Lung (tissue), 12 donors: ENCODE results near the gene MTG1. TPM values are rescaled to one million over a fixed set of nuclear protein-coding genes. Genes with fewer than 3 reads are reported as not detected.

Experiments used
- ATAC-seq: fragments of 200-7000 bp; cut with Tn5 transposase; one replicate; pipeline ENCODE4 v1.9.1; 2020; ENCODE audit warnings: moderate number of reproducible peaks; ENCODE audit not compliant: insufficient read depth, low FRiP score
- DNase-seq, 3 donors: peaks; one replicate each; pipeline ENCODE4 v3.0.0-alpha.2; 2013 to 2017
- H3K27ac ChIP-seq, 2 donors: one replicate each; pipeline ENCODE4 v1.5.1; 2013; ENCODE audit warnings: mild to moderate bottlenecking in 2 of 2, moderate library complexity in 2 of 2, control low read depth in 1 of 2, inconsistent platforms in 1 of 2, low read depth in 1 of 2, low read length in 1 of 2
- H3K27me3 ChIP-seq, 3 donors: one replicate each; pipeline ENCODE4 v1.5.1; 2013; ENCODE audit warnings: low read length in 2 of 3; ENCODE audit not compliant: control insufficient read depth in 3 of 3, insufficient read depth in 3 of 3
- H3K36me3 ChIP-seq, 4 donors: one replicate each; pipeline ENCODE4 v1.5.1; 2013; ENCODE audit warnings: low read length in 4 of 4, mild to moderate bottlenecking in 1 of 4, moderate library complexity in 1 of 4; ENCODE audit not compliant: control insufficient read depth in 4 of 4, insufficient read depth in 4 of 4
- H3K4me1 ChIP-seq, 5 donors: one replicate each; pipeline ENCODE4 v1.5.1; 2013; ENCODE audit warnings: low read length in 5 of 5, mild to moderate bottlenecking in 2 of 5, moderate library complexity in 1 of 5; ENCODE audit not compliant: control insufficient read depth in 5 of 5, insufficient read depth in 5 of 5
- H3K4me3 ChIP-seq: one replicate; pipeline ENCODE4 v1.5.1; 2013; ENCODE audit warnings: mild to moderate bottlenecking, control low read depth, moderate library complexity
- H3K9ac ChIP-seq, 2 donors: one replicate each; pipeline ENCODE4 v1.5.1; 2013; ENCODE audit warnings: low read length in 2 of 2, control low read depth in 1 of 2; ENCODE audit not compliant: insufficient read depth in 1 of 2
- H3K9me3 ChIP-seq, 4 donors: one replicate each; pipeline ENCODE4 v1.5.1; 2013; ENCODE audit warnings: low read length in 3 of 4, mild to moderate bottlenecking in 1 of 4, moderate library complexity in 1 of 4; ENCODE audit not compliant: control insufficient read depth in 4 of 4, insufficient read depth in 3 of 4
- CTCF ChIP-seq: IDR thresholded peaks from 2 replicates; pipeline ENCODE4 v1.5.1; 2012; ENCODE audit warnings: mild to moderate bottlenecking; ENCODE audit errors: control extremely low read depth, extremely low read depth
- WGBS, 2 donors: extraction: QIAGEN DNeasy Blood & Tissue Kit; methylation state at CpG; one replicate each; pipeline ENCODE4 v1.1.7; 2013; 5-methylcytosine and 5-hydroxymethylcytosine counted together
- polyA plus RNA-seq, 2 donors: library from polyadenylated mRNA; stranded (reverse); fragments of 200-250 nt; gene quantifications; one replicate each; pipeline ENCODE4 v1.2.1, GENCODE V29; 2013
- total RNA-seq, 2 donors: library from RNA; depleted of rRNA in 1 of 2; stranded (reverse); fragments of >200 nt in 1 of 2; gene quantifications; one replicate each; pipeline ENCODE4 v1.2.1, GENCODE V29; 2014 to 2021
- donor health status: control.
- donor health status: control.
- donor health status: Bipolar disorder and iron deficiency.
- donor health status: healthy.
- donor health status: DM: yes; HTN: yes; CAD: no.

The MTG1 gene
- total and polyA plus RNA-seq, 4 donors = 36.4 to 51.8 (median 44.5) TPM

- Histone ChIP-seq H3K4me1 (no peaks in the 10 kb centered on the region), H3K9ac (no peak overlapping the region), H3K36me3 (peaks cover 16 to 67% (median 40%) of the 10 kb centered on the region in 4 donors), H3K4me3 (no peak overlapping the region), H3K27ac (no peak overlapping the region), H3K27me3 (no peaks in the 10 kb centered on the region), H3K9me3 (peaks cover 0 to 2% (median under 1%) of the 10 kb centered on the region in 4 donors)
- ATAC-seq (no peak), DNase-seq (no peak)
- 88 to 89% methylated on average over 16 of the region's 16 CpGs for WGBS, 2 donors
- no peak for TF ChIP-seq CTCF
These were observed 9.4 kb downstream of the MTG1 start for GRCh38 chr10:133403359-133403758.

- no peaks in the 10 kb centered on the region for H3K4me1 ChIP-seq
- H3K27ac ChIP-seq = no peak overlapping the region
- H3K27me3 ChIP-seq = no peaks in the 10 kb centered on the region
- no peak overlapping the region for H3K9ac ChIP-seq
- no peak for TF ChIP-seq CTCF
- WGBS, 2 donors = 95% methylated on average over 5 of the region's 5 CpGs
- no peak overlapping the region for H3K4me3 ChIP-seq
- peaks cover 14 to 71% (median 40%) of the 10 kb centered on the region in 4 donors for H3K36me3 ChIP-seq
- peaks cover 0 to 3% (median under 1%) of the 10 kb centered on the region in 4 donors for H3K9me3 ChIP-seq
- DNase-seq (no peak), ATAC-seq (no peak)
These were observed 9.8 kb downstream of the MTG1 start for GRCh38 chr10:133403784-133404183.

GRCh38 chr10:133405272-133405671, 11.3 kb downstream of the MTG1 start:
- H3K9me3 ChIP-seq = peaks cover 0 to 3% (median 1%) of the 10 kb centered on the region in 4 donors
- 68 to 78% methylated on average over 2 of the region's 2 CpGs for WGBS, 2 donors
- peaks cover 14 to 77% (median 38%) of the 10 kb centered on the region in 4 donors for H3K36me3 ChIP-seq
- no peak overlapping the region for H3K4me3 ChIP-seq
- H3K27ac ChIP-seq = no peak overlapping the region
- no peak for ATAC-seq
- H3K27me3 ChIP-seq = no peaks in the 10 kb centered on the region
- DNase-seq = no peak
- no peaks in the 10 kb centered on the region for H3K4me1 ChIP-seq
- TF ChIP-seq CTCF = no peak
- H3K9ac ChIP-seq = no peak overlapping the region
